GM21786 (cell line): ENCODE measurements around the gene WDR87.
A peak's percentile ranks its signal among the peaks of the same experiment; 100 is the strongest.
"Not testable (repeated sequence)": the region's sequence is repeated elsewhere in the genome, so short reads cannot be mapped to it uniquely, and the experiment has no call there.

Source experiments
- ATAC-seq: cut with Tn5 transposase; IDR thresholded peaks from one replicate; pipeline ENCODE4 v1.9.1; 2021; ENCODE audit not compliant: unreplicated experiment

WDR87 gene

GRCh38 chr19:37931881-37932655 is 25.7 kb upstream of the WDR87 start:
- peak; percentile 49 for ATAC-seq

- no peak for ATAC-seq
Observed at GRCh38 chr19:37930416-37930815, 24.0 kb upstream of the WDR87 start.

- ATAC-seq: no peak
Observed at GRCh38 chr19:37929355-37929923, 23.0 kb upstream of the WDR87 start.

- peak; percentile 45 for ATAC-seq
Observed at GRCh38 chr19:37928527-37929286, 22.3 kb upstream of the WDR87 start.

- no peak for ATAC-seq
Observed at GRCh38 chr19:37926711-37927110, 20.3 kb upstream of the WDR87 start.

GRCh38 chr19:37926255-37926654 is 19.9 kb upstream of the WDR87 start:
- ATAC-seq: no peak

GRCh38 chr19:37925212-37925611 is 18.8 kb upstream of the WDR87 start:
- no peak for ATAC-seq

GRCh38 chr19:37924573-37924972 is 18.2 kb upstream of the WDR87 start:
- ATAC-seq: not testable (repeated sequence)

- ATAC-seq: no peak
Observed at GRCh38 chr19:37920591-37921450, 14.4 kb upstream of the WDR87 start.

- peak; percentile 57 for ATAC-seq
Observed at GRCh38 chr19:37914908-37915307, 8.5 kb upstream of the WDR87 start.

GRCh38 chr19:37909661-37910199 is 3.3 kb upstream of the WDR87 start:
- no peak for ATAC-seq

GRCh38 chr19:37907735-37908455 is 1.5 kb upstream of the WDR87 start:
- no peak for ATAC-seq

GRCh38 chr19:37906869-37907734 is 708 bp upstream of the WDR87 start, which contains the start of gene SIPA1L3:
TSS of gene SIPA1L3 (plus strand) at chr19:37907208. CDS start at chr19:38081566, 174,358 bp downstream.
- ATAC-seq: peak; percentile 81

- ATAC-seq: no peak
Observed at GRCh38 chr19:37903096-37903495, 3.3 kb downstream of the WDR87 start.

GRCh38 chr19:37902668-37903067 is 3.7 kb downstream of the WDR87 start:
- ATAC-seq: no peak

- no peak for ATAC-seq
Observed at GRCh38 chr19:37899966-37900365, 6.4 kb downstream of the WDR87 start.

- ATAC-seq: no peak
Observed at GRCh38 chr19:37899453-37899852, 6.9 kb downstream of the WDR87 start.

GRCh38 chr19:37896180-37896579 is 10.2 kb downstream of the WDR87 start:
- ATAC-seq: no peak
